ENCODE data around the gene GANC.
A peak's percentile ranks its signal among the peaks of the same experiment; 100 is the strongest.
"Not testable (repeated sequence)": the region's sequence is repeated elsewhere in the genome, so short reads cannot be mapped to it uniquely, and the experiment has no call there.

GANC gene, protein sequence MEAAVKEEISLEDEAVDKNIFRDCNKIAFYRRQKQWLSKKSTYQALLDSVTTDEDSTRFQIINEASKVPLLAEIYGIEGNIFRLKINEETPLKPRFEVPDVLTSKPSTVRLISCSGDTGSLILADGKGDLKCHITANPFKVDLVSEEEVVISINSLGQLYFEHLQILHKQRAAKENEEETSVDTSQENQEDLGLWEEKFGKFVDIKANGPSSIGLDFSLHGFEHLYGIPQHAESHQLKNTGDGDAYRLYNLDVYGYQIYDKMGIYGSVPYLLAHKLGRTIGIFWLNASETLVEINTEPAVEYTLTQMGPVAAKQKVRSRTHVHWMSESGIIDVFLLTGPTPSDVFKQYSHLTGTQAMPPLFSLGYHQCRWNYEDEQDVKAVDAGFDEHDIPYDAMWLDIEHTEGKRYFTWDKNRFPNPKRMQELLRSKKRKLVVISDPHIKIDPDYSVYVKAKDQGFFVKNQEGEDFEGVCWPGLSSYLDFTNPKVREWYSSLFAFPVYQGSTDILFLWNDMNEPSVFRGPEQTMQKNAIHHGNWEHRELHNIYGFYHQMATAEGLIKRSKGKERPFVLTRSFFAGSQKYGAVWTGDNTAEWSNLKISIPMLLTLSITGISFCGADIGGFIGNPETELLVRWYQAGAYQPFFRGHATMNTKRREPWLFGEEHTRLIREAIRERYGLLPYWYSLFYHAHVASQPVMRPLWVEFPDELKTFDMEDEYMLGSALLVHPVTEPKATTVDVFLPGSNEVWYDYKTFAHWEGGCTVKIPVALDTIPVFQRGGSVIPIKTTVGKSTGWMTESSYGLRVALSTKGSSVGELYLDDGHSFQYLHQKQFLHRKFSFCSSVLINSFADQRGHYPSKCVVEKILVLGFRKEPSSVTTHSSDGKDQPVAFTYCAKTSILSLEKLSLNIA (N-terminal part only)

DNA sequence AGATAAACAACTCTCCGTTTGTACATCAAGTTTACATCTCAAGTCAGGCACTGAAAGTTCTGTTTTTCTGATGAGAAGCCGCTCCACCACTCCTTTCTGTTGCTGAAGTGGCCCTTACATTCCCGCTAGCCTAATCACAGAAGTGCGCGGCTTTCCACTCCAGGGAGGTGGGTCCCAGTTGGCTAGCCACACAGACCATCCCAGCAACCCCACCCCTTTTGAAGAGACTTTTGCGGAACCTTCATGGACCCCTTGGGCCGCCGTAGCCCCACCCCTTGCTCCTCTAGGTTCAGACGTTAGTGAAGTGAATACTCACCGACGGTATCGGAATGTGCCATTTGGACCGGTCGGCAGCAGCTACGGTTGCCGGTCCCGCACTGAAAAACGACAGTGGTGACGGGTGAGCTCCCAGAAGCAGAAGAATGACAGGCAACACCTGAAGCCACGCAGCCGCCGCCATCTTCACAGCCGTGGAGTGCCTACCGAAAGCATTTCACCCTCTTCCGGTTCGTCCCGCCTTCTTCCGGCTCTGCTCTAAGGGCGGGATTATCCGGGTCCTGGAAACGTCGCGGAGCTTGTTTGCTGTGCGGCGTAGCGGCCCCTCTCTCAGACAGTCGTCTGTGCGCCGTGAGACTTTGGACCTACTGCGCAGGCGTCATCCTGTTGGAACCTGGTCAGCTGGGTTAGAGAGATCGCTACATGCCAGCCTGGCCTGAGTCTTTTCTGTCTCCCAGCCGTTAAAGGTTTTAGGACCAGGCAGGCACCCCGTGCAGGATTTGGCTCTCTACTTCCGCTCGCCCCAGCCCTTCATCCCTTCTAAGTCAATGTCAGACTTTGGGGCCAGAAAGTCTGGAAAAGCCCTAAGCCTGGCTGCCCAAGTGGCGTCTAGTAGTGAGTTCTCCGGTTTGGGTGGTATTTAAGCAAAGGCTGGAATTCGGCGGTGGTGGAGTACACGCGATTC, at the start of gene GANC, which contains the start of gene TMEM87A:
TSS of gene GANC (plus strand) at position 263 of the 961 bp plus-strand sequence. CDS start 1,281 bp downstream, outside the sequence.
TSS of gene TMEM87A (minus strand) at position 495 of the 961 bp plus-strand sequence. CDS start at position 460, 35 bp downstream.
- peak; percentile 95 for DNase-seq

DNA sequence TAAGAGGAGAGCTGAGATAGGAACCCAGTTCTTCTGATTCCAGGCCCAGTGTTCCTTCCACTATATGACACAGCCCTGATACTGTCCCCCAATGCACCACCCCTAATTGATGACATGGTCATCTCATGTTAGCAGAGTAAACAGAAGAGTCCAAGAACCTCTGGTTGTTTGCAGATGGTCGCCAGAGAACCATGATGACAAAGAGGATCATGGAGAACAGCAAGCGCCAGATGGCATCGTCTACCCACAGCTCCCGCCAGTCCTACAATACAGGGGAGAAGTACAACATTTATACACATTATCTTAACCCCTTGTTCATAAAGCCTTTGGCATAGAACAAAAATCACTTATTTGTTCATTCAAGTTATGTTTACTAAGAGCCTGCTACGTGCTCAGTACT, 46.4 kb upstream of the GANC start:
- DNase-seq: no peak

DNA sequence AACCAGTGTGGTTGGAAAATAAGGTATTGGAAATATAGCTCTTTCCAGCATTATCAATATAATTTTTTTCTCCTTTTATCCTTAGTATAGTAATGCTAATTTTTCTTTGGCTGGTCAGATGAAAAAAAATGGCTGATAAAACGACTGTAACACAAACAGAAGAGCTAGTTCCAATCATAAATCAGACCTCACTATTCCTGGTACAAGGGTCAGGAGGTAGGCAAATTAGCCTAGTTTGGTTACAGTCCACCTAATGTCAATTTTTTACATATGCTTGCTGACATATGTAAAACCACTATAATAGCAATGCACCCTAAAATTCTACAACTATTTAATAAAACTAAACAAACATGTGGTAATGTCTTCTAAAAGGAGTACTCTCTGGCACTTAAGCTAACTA, 45.0 kb upstream of the GANC start:
- no peak for DNase-seq

DNA sequence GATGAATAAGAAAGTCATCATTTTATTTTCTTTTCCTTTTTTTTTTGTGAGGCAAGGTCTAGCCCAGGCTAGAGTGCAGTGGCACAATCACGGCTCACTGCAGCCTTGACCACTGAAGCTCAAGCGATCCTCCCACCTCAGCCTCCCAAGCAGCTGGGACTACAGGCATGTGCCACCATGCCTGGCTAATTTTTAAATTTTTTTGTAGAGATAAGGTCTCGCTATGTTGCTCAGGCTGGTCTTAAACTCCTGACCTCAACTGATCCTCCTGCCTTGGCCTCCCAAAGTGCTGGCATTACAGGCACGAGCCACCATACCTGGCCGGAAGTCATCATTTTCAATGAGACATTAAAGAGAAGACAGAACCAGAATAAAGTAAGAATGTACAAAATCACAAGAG, 44.0 kb upstream of the GANC start:
- not testable (repeated sequence) for DNase-seq

- DNase-seq: no peak
Observed at GRCh38 chr15:42231088-42231487, 41.9 kb upstream of the GANC start.

GRCh38 chr15:42232606-42233005, 40.4 kb upstream of the GANC start:
- no peak for DNase-seq

DNA sequence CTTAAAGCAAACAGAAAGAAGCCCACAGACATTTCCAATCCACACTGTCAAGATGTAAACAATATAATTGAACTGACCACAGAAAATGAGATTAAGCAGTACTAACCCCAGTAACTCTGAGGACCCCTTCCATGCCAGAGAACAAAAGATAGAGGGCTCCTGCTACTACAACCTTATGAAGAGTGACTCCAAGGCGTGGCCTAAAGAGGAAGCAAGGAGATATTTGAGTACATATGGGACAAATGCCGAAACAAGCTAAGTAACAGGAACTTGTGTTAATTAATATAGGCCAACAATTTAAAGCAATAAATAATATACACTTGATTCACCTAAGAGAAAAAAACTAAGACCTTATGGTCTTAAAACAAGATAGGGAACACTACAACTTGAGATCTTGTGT, 39.9 kb upstream of the GANC start:
- no peak for DNase-seq

DNA sequence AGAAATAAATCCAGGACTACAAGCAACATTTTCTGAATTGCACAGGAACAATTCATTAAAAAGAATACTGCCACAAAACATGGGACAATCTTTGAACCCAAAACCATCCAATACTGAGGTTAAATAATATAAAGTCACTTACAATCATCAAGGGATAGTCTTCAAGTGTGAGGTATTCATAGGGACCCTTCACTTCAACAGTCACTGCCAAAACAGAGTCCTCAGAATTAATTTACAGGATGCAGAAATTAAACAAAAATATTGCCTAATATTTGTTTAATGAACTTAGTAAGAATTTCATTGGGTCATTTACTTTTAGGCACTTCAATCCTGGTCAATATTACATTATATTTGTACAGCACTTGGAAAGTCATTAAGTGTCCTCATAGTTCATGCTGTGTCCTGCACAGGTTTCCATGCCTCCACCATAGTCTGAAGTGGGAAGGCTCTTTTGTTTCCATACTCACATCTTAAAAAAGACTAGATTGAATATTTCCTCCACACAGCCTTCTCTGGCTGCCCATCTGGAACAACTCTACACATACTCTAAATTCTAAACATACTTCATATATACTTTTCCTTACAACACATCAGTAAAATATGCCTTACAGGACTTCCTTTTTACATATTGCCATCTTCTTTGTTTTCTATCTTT, 33.3 kb upstream of the GANC start:
- DNase-seq: no peak

GRCh38 chr15:42240823-42241222, 32.2 kb upstream of the GANC start:
- DNase-seq: no peak

DNA sequence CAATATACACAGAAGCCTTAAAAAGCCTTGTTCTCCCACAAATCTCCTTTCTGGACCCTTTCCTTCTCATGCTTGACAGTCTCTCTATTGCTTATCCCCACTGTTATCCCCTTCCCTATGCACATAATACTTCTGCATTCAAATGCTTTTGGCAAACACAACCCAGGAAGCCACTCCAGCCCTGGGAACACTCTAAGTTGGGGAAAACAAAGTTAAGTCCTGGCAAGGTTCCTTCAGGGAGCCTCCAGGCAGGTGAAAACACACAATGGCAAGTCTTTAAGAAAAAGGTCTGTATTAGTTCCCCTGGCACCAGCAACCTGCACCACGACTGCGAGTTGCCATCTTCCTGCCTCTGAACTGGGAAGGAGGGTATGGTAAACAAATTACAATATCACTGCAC, 19.7 kb upstream of the GANC start:
- DNase-seq: no peak

DNA sequence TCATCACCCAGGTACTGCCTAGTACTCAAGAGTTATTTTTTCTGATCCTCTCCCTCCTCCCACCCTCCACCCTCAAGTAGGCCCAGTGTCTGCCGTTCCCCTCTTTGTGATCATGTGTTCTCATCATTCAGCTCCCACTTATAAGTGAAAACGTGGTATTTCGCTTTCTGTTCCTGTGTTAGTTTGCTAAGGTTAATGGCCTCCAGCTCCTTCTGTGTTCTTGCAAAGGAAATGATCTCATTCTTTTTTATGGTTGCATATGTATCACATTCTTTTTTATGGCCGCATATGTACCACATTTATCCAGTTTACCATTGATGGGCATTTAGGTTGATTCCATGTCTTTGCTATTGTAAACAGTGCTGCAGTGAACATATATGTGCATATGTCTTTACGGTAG, 8.2 kb upstream of the GANC start:
- no peak for DNase-seq

GRCh38 chr15:42267286-42267685, 5.7 kb upstream of the GANC start:
- no peak for DNase-seq

DNA sequence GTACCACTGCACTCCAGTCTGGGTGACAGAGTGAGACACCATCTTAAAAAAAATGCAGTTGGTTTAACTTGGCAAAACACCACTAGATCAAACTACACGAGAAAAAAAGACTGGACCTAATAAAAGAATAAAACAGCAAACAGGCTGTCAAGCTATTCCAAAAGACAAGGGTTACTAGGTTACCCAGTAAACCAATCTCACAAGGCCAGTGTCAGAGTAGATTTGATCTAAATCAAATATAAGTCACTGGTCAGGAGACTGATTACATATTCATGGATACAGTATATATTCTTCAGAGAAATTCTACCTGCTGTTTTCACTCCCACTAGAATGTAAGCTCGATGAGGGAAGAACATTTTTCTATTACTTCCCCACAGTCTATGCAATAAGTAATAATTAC, 2.5 kb upstream of the GANC start:
- no peak for DNase-seq

GRCh38 chr15:42270996-42271395, 2.0 kb upstream of the GANC start:
- no peak for DNase-seq

GRCh38 chr15:42273900-42274701, 1.1 kb downstream of the GANC start:
- DNase-seq: peak; percentile 74

GRCh38 chr15:42274702-42274989, 1.6 kb downstream of the GANC start:
- DNase-seq: peak; percentile 4

GRCh38 chr15:42275780-42276391, 2.9 kb downstream of the GANC start:
- DNase-seq: no peak

GRCh38 chr15:42276762-42277161, 3.8 kb downstream of the GANC start:
- DNase-seq: no peak

DNA sequence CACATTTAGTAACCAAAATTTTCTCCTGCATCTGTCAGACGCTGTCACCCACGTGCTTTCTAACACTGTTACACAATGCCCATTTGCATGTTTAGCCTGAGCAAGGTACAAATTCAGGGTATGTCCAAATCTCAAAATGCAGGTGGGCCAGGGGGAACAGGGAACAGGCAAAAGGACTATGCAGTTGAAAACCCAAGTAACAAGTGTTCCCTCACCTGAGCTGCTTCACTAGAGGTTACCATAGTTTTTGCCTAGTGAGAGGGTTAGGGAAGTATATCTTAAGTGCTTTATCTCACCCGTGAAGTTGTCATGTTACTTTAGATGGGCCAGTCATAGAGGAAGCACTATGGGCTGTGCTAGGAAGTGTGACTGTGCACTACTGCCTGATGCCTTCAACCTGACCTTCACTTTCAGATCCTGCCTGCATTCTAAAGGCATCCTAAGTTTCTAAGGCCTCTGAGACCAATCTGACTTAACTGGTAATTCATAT, 6.3 kb downstream of the GANC start:
- DNase-seq: no peak

DNA sequence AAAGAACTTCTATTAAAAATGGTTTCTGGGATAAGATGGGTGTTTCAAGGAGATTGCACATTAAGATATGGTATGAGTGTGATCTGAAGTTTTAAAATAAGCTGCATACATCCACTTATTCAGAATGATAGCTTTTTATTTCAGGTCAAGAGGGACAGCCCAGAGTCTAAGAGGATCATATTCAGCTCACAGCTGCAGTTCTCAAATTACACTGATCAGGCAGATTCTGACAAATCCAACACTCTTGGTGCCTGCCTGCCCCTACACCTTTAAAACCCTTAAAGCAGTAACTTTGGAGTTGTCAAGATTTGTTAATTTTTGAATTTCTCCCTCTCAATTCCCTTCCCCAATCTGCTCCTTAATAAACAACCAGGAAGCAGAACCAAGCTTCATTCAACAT, 9.3 kb downstream of the GANC start:
- no peak for DNase-seq

- DNase-seq: no peak
Observed at GRCh38 chr15:42282926-42283325, 9.9 kb downstream of the GANC start.

Data from CD4-positive, alpha-beta T cell treated with Interleukin-17A for 4 hours (primary cell).